Peyer's patch (tissue), 4 donors: Measurements from ENCODE around the gene ANKH.

Source experiments
- CTCF ChIP-seq, 6 experiments: fragments of 450-650 bp in 4 of 6; fragments of 200-600 bp in 2 of 6; sonication (generic) in 1 of 6; IDR thresholded peaks; one replicate each; pipeline ENCODE4 v1.5.1; 2017 to 2019; ENCODE audit warnings: antibody characterized with exemption in 6 of 6, mild to moderate bottlenecking in 3 of 6, moderate library complexity in 1 of 6
- POLR2A ChIP-seq, 2 donors: fragments of 450-650 bp; IDR thresholded peaks; one replicate each; pipeline ENCODE4 v1.5.1; 2017; ENCODE audit warnings: antibody characterized with exemption in 2 of 2, mild to moderate bottlenecking in 2 of 2, moderate library complexity in 2 of 2

GRCh38 chr5:14739981-14740380 is 131.6 kb downstream of the ANKH start:
- TF ChIP-seq CTCF (IDR thresholded peaks at IDR 0.05) (no peak), POLR2A (IDR thresholded peaks at IDR 0.05) (no peak)
